Measurements from ENCODE around the gene GAPDH. TPM values are rescaled to one million over a fixed set of nuclear protein-coding genes. Genes with fewer than 3 reads are reported as not detected.
A peak's percentile ranks its signal among the peaks of the same experiment; 100 is the strongest.
"Not testable (repeated sequence)": the region's sequence is repeated elsewhere in the genome, so short reads cannot be mapped to it uniquely, and the experiment has no call there.

GAPDH gene
- total and polyA plus RNA-seq, 10 of the 15 experiments (the other 5 are each of a cell fraction or from before 2014, with no cell fraction given) = 5,606 to 14,240 (median 9,400) TPM

GRCh38 chr12:6558014-6558760, 23.9 kb downstream of the GAPDH start:
- H3K9ac ChIP-seq (ENCODE audit: control insufficient read depth, insufficient read depth, low read length); H3K4me3 ChIP-seq; intact Hi-C loops (cut with micrococcal nuclease; ENCODE audit: unreplicated experiment); DNase-seq (ENCODE audit: low read depth, low spot score); in situ Hi-C loops (cut with MboI); H3K9me3 ChIP-seq (replicated peaks; ENCODE audit: control insufficient read depth, insufficient read depth, low read length); H4K20me1 ChIP-seq (ENCODE audit: control insufficient read depth, insufficient read depth); H3K4me1 ChIP-seq (ENCODE audit: control insufficient read depth, insufficient read depth, low read length); H3K27ac ChIP-seq (ENCODE audit: control insufficient read depth, insufficient read depth); BruUV-seq (replicated peaks); H3K27me3 ChIP-seq (replicated peaks in 1 of 2; ENCODE audit: control insufficient read depth in 2 of 2, insufficient read depth in 2 of 2, low read length in 1 of 2); H3K4me2 ChIP-seq (ENCODE audit: control insufficient read depth, insufficient read depth); H2AFZ ChIP-seq (ENCODE audit: control insufficient read depth, low read depth, low read length): not testable (repeated sequence)
- ChIA-PET RAD21 (ENCODE audit: unreplicated experiment) (interaction anchor here (0.7 to 1.9 kb wide), 4 partner anchors 93 to 236 kb away, joined by 3 to 5 read pairs (median 3); no protein-coding TSS in a partner anchor), POLR2A (interaction anchor here (0.6 to 3.9 kb wide), 8 partner anchors 10 to 223 kb away, joined by 3 to 10 read pairs (median 4); partner anchors contain the start of genes NOP2 and VAMP1), CTCF (interaction anchor here (0.6 to 2.9 kb wide), 20 partner anchors 12 to 549 kb away, joined by 3 to 16 read pairs (median 3); partner anchors contain the start of gene MRPL51), SMC1A (ENCODE audit: uncharacterized antibody, unreplicated experiment) (interaction anchor here (0.7 to 2.6 kb wide), 6 partner anchors 17 to 133 kb away, joined by 3 to 10 read pairs (median 4); no protein-coding TSS in a partner anchor)
- WGBS (ENCODE audit: insufficient coverage, insufficient replicate concordance, low lambda C conversion rate, missing lambda C conversion rate) = 61% methylated on average over 14 of the region's 14 CpGs
- peaks cover 31% of the 10 kb centered on the region for H3K79me2 ChIP-seq (ENCODE audit: control insufficient read depth, insufficient read depth, low read length)
- TF ChIP-seq RAD21 (IDR thresholded peaks at IDR 0.05; ENCODE audit: insufficient read depth, low read depth, low read length) (peak; percentile 30; the same call in 1 of the 2 replicates), GABPA (IDR thresholded peaks at IDR 0.05; ENCODE audit: low read depth) (peak; percentile 64; the same call in 1 of the 2 replicates), NBN (IDR thresholded peaks at IDR 0.05) (0 out of 2 replicates have a peak, but pooled peaks have one; percentile 30), ZNF384 (IDR thresholded peaks at IDR 0.05; ENCODE audit: borderline replicate concordance, low read depth, low read length) (peak; percentile 93), CTCF (IDR thresholded peaks at IDR 0.05 in 2 of 3, conservative IDR thresholded peaks at IDR 0.05 in 1 of 3; ENCODE audit: control insufficient read depth in 2 of 3, extremely low read depth in 1 of 3, insufficient read depth in 1 of 3, low read depth in 3 of 3, low read length in 3 of 3) (peak; percentile 50 to 58 (median 56)), MLLT1 (IDR thresholded peaks at IDR 0.05) (peak; percentile 56; the same call in 1 of the 2 replicates), ZBTB40 (IDR thresholded peaks at IDR 0.05; ENCODE audit: borderline replicate concordance) (peak; percentile 37; the same call in 1 of the 2 replicates)
- H3K36me3 ChIP-seq (ENCODE audit: control insufficient read depth in 2 of 2, insufficient read depth in 2 of 2, low read length in 1 of 2) = peaks cover 39 to 40% of the 10 kb centered on the region in 2 experiments
- ATAC-seq (0 out of 3 replicates have a peak, but pooled peaks have one; percentile 2), FAIRE-seq (peak; percentile 23)
